Measurements from ENCODE around the gene CBX4.

Gene CBX4

DNA sequence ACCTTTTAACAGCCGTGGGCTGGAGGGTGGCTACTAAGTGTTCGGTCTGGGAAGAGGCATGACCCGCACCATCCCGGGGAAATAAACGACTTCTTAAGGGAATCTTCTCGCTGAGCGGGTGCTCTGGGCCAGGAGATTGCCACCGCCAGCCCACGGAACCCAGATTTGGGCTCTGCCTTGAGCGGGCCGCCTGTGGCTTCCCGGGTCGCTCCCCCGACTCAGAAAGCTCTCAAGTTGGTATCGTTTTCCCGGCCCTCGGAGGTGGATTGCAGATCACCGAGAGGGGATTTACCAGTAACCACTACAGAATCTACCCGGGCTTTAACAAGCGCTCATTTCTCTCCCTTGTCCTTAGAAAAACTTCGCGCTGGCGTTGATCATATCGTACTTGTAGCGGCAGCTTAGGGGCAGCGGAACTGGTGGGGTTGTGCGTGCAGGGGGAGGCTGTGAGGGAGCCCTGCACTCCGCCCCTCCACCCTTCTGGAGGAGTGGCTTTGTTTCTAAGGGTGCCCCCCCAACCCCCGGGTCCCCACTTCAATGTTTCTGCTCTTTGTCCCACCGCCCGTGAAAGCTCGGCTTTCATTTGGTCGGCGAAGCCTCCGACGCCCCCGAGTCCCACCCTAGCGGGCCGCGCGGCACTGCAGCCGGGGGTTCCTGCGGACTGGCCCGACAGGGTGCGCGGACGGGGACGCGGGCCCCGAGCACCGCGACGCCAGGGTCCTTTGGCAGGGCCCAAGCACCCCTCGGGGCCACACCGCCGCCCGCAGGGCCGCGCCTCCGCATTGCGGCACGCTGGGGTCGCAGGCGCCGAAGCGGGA is 3.6 kb upstream of the CBX4 start:
- no peak for FAIRE-seq
- DNase-seq (ENCODE audit: insufficient read length, low spot score) = no peak

DNA sequence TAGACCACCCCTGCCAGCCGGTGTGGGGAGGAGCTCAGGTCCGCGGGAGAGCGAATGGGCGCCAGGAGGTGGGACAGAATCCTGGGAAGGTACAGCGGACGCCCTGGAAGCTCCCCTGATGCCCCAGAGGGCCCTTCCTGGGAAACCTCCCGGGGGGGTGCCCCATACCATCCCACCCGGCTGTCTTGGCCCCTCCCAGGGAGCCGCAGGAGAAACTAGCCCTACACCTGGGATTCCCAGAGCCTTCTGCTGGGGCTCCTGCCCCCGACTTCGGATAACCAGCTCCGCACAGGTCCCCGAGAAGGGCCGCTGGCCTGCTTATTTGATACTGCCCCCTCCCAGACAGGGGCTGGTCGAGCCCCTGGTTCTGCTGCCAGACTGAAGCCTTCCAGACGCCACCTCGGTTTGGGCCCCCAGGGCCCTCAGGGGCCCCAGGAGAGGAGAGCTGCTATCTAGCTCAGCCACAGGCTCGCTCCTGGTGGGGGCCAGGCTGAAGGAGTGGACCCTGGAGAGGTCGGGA is 3.0 kb upstream of the CBX4 start:
- DNase-seq (ENCODE audit: insufficient read length, low spot score) (no peak), FAIRE-seq (no peak)

DNA sequence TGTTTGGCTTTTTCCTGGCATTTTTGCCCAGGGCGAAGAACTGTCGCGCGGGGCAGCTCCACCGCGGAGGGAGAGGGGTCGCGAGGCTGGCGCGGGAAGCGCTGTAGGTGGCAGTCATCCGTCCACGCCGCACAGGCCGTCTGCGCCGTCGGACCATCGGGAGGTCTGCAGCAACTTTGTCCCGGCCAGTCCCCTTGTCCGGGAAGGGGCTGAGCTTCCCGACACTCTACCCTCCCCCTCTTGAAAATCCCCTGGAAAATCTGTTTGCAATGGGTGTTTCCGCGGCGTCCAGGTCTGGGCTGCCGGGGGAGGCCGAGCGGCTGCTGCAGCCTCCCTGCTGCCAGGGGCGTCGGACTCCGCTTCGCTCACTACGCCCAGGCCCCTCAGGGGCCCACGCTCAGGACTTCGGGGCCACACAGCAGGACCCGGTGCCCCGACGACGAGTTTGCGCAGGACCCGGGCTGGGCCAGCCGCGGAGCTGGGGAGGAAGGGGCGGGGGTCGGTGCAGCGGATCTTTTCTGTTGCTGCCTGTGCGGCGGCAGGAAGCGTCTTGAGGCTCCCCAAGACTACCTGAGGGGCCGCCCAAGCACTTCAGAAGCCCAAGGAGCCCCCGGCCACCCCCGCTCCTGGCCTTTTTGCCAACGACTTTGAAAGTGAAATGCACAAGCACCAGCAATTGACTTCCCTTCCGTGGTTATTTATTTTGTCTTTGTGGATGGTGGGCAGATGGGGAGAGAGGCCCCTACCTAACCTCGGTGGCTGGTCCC is 2.3 kb upstream of the CBX4 start:
- DNase-seq (ENCODE audit: insufficient read length, low spot score) (no peak), FAIRE-seq (no peak)

DNA sequence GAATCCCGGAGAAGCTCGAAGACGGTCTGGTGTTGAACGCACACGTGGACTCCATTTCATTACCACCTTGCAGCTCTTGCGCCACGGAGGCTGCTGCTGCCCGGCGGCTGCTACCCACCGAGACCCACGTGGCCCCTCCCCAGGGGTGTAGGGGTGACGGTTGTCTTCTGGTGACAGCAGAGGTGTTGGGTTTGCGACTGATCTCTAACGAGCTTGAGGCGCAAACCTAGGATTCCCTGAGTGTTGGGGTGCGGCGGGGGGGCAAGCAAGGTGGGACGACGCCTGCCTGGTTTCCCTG is 1.7 kb upstream of the CBX4 start:
- no peak for FAIRE-seq
- DNase-seq (ENCODE audit: insufficient read length, low spot score) = no peak

DNA sequence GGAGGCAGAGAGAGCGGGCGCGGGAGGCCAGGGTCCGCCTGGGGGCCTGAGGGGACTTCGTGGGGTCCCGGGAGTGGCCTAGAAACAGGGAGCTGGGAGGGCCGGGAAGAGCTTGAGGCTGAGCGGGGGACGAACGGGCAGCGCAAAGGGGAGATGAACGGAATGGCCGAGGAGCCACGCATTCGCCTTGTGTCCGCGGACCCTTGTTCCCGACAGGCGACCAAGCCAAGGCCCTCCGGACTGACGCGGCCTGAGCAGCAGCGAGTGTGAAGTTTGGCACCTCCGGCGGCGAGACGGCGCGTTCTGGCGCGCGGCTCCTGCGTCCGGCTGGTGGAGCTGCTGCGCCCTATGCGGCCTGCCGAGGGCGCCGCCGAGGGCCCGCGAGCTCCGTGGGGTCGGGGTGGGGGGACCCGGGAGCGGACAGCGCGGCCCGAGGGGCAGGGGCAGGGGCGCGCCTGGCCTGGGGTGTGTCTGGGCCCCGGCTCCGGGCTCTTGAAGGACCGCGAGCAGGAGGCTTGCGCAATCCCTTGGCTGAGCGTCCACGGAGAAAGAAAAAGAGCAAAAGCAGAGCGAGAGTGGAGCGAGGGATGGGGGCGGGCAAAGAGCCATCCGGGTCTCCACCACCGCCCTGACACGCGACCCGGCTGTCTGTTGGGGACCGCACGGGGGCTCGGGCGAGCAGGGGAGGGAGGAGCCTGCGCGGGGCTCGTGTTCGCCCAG is 1.2 kb upstream of the CBX4 start:
- DNase-seq (ENCODE audit: insufficient read length, low spot score) (no peak), FAIRE-seq (no peak)

DNA sequence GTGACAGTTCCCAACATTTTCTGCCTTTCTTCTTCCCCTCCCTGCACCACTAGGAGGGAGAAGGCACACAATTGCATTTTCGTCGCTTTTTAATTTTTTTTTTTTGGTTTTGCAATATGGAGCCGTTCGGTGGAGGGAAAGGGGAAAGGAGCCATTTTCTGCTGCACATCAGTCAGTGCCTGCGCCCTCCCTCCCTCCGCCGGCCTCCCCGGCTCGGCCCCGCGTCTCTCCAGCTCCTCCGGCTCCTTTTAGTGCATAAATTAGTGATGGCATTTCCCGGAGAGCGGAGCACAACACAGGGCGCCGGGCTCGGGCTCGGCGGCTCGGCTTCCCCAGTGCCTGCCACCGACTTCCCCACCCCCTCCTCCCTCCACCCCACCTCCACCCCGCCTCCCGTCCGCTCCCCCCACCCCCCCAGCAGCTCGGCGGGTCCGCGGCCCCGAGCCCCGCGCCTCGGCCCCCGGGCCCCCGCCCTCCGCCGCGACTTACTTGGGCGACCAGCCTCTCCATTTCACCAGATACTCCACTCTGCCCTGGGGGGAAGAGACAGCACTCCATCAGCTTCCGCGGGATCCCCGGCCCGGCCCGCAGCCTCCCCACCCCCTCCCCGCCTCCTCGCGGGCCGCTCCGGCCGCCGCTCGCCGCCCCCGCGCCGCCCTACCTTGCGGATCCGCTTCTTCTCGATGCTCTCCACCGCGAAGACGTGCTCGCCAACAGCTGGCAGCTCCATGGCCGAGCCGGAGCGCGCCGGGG is 542 bp downstream of the CBX4 start:
- no peak for FAIRE-seq
- DNase-seq (ENCODE audit: insufficient read length, low spot score) = peak; percentile 37

DNA sequence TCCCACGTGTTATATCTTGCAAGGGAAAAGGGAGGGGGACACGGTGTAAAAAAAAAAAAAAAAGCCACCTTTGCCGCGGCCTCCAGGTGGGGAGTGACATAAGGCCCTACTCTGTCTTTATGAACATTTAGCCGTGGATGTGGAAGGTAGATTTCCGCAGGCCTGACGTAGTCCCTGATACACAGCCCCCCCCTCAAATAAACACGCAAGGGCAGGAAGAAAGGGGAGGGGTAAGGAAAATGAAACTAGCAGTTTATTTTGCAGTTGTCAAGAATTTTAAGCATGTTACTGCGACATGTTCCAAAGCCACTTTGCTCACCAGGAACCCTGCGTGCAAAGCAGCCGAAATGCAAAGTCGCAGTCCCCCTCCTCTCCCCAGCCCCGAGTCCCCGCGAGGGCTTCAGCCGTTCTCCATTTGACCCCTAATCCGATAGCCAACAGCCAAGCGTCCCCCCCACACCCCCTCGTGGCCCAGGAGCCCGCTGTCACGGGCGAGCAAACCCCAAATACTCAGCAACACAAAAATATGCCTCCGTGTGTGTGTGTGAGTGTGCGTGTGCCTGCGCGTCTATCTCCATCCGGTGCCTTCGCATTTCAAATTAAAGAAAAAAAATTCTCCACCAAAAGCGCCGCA is 1.2 kb downstream of the CBX4 start:
- FAIRE-seq (no peak), DNase-seq (ENCODE audit: insufficient read length, low spot score) (no peak)

DNA sequence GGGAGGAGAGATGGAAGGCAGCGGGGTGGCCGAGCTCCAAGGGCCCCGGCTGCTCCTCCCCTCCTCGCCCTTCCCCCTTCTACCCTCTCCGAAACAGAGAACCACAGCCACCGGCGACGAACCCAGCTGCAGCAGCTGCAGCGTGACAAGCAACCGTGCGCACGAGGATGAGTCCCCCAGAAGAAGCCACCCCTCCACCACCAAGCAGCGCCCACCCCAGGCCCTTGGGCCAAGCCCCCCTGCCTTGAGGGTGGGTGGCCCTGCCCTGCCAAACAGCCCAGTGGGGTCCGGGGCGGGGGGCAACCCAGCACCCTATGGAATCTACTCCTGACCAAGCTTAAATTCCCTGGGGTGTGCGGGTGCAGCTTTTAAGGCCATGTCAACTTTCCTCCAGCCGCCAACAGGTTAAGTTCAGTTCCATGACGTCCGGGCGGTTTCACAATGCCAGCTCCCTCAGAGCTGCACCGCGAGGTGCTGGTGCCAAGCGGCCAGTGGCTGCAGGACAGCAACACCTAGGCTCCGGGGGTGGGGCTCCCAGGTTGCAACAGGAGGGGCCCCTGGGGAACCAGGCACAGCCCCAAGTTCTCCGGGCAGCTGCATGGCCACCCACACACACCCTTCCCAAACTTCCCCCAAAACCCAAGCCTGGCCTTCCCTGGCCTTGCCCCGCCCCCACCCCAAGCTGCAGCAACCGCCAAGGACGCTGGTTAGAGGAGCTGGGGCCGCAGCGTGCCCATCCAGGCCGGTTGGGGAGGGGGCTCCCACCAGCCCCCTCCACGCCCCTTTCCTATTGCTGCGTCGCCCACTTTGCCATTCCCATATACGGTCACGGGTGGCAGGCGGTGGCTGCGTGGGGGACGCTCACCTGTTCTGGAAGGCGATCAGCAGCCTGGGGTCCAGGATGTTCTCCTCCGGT is 2.0 kb downstream of the CBX4 start:
- DNase-seq (ENCODE audit: insufficient read length, low spot score) = no peak
- FAIRE-seq = no peak

DNA sequence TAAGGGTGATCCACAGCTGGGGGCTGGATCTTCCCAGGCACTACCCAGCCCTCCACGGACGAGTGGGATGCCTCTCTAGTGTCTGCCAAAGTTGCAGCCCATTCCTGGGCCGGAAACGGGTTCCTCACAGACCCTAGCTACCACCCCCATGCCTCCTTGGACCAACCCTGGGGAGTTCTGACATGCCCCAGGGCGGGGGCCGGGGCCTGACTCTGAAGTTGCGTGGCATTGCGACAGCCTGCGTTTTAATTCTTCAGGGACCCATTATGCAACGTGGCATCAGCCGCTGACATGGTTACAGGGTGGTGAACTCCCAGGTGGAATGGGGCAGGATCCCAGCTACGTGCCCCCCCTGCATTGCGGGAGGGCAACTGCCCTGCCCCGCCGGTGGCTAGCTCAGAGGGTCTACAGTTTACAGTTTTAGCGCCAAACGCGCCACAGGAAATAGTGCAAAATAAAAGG is 2.7 kb downstream of the CBX4 start:
- DNase-seq (ENCODE audit: insufficient read length, low spot score) = no peak
- no peak for FAIRE-seq

DNA sequence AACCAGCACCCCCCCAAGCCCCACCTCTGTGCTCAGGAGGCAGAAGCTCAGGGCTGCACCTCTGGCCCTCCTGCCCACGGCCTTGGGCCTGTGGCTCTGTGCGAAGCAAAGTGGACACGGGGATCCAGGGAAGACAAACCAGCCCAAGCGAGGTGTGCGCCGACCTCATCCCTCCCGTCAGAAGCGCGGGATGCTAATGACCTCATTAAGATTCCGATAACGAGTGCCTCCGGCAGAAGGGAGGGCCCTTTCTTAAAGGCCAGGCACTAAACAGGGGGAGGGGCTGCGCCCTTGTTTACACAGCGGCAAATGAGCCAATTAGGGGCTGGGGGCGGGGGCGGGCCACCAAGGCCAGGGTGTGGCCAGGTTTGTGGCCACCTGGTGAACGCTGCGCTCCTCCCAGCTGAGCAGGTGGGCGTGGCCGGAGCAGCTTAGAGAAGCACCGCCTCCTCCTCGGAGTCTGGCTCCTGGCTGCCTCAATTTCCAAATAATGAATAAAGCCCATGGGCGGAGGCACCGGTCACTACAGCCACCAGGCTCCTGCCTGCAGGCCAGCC is 3.2 kb downstream of the CBX4 start:
- no peak for DNase-seq (ENCODE audit: insufficient read length, low spot score)
- FAIRE-seq = no peak

DNA sequence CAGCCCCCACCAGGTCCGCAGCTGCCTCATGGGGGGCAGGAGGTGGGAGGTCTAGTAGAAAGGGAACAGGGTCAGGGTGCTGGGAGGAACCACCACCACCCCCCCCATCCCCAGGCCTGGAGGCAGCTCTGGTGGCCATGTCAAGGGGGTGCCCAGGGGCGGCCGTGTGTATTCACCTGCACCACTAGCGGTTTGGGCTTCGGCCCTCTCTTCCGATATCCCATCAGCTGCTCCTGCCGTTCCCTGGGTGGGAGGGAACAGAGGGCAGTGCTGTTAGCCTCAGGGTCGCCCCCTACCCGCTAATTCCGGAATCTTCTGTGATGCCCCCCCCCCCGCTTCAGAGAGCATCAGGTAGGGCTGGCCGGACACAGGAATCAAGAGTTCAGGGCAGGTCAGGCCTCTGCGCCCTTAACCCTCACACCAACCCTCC is 3.8 kb downstream of the CBX4 start:
- FAIRE-seq (no peak), DNase-seq (ENCODE audit: insufficient read length, low spot score) (no peak)

DNA sequence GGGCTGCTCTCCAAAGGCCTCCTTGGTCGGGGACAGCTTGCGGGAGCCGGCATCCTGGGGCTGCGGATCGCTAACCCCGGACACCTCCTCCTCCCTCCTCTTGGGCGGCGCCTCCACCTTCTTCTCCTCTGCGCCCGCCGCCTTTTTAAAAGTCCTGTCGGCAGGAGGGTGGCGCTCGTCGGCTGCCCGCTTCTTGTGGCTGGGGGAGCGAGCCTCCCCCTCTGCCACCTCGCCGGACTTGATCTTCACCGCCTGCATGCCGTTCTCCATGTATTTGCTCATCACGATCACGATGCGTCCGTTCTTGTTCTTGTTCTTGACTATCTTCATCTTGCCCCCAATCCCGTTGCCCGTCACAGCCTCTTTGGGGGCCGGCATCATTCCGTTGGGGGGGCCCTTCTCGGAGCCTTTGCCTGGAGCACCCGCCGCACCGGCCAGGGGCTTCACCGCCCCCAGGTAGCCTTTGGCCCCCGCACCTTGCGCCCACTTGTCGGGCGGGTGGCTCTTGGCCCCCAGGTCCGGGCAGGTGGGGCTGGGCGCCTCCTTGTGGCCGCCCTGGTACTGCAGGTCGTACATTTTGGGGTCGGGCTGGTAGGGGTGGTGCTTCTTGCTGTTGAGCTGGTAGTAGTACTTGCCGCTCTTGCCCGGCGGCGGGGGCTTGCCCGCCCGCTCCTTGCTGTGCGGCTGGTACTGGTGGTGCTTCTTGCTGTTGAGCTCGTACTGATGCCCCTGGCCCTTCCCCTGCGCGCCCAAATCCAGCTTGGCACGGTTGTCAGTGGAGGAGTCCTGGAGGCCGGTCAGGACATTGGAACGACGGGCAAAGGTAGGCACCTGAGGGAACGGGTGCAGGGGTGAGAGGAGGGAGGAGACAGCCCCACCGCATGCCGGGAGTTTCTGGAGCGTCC is 4.4 kb downstream of the CBX4 start:
- DNase-seq (ENCODE audit: insufficient read length, low spot score) (no peak), FAIRE-seq (no peak)

DNA sequence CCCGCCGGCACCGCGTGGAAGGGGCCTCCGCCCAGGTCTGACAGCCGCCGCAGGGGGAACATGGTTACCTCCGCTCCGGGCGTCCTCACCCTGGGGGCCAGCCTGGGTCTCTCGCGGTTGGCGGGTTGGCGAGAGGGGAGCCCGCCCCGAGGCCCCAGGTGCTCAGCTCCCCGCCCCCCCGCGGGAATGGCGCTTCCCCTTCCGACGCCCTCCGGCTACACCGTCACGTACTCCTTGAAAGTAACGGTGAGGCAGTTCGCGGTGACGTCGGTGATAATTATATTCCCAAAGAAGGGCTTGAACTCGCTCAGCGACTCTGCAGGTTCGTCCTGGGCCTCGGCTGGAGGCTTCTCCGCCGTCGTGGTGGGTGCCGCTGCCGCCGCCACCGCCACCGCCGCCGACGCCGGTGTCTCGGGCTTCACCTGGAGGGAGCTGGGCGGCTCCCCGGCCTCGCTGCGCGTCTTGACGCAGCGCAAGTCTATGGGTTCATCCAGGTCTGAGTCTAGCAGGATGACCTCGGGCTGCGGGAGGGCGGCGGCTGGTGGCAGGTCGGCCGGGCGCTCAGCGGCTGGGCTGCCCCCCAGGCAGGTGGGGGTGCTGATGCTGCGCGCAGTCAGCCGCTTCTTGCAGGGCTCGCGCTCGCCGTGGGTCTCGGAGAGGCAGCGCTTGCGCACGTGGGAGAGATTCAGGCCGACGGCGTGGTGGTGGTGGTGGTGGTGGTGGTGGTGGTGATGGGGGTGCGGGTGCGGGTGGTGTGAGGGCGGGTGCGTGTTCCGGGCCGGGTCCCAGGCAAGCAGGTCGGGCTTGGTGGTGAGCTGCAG is 5.3 kb downstream of the CBX4 start:
- DNase-seq (ENCODE audit: insufficient read length, low spot score) (no peak), FAIRE-seq (no peak)

DNA sequence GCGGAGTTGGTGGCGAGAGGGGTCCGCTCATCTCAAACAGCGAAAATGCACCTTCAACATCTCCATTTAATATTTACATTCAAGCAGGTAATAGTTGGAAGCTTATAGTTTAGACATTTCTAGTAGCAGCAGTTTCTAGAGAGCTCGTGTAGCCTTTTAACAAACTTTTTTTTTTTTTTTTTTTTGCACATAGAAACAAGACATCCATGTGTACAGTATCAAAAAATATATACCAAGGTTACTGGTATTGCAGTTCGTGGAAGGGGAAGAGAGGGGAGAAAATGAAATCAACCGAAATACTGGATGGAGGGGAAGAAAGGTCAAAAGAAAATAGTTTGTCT is 6.2 kb downstream of the CBX4 start:
- FAIRE-seq (no peak), DNase-seq (ENCODE audit: insufficient read length, low spot score) (no peak)

DNA sequence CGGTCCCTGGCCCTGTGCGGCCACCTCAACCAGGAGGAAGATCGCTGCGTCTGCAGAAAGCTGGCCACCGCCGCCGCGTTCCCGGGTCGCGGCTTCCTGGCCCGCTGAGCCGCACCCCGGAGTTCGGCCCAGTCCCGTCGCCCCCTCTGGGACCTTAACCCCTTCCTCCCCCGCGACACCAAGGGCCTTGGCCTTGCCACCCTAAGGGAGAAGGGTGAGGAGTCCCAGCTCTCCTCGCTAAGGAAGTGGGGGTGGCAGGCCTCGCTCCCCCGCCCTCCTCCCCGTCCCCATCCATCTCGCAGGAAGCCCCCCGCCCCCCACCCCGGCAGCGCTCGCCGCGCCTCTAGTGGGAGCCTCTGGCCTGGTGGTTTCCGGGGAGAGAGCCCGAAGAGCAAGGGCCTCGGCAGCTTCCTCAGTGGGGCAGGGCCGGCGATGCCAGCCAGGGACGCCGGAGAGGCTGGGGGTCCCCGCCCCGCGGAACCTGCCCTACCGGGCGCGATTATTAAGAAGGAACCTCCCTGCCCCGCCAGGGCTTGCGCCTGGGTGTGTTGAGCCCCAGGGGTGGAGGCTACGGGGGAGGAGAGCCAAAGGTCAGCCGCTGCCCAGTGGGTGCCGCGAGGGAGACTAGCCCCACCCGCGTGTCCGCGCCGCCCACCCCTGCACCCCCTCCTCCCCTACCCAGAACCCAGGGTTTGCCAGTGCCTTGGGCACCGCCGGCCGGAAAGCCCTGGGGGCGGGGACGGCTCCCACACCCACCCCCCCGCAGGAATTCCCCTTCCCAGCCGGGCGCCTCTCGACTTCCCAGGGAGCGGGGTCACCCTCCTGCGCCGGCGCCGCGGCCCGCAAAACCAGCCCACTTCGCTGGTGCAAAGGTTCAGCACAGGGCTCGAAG is 6.8 kb downstream of the CBX4 start:
- FAIRE-seq = no peak
- DNase-seq (ENCODE audit: insufficient read length, low spot score) = no peak
